HepG2 (cell line): ENCODE data around the gene INHBE. TPM values are rescaled to one million over a fixed set of nuclear protein-coding genes. Genes with fewer than 3 reads are reported as not detected.
A peak's percentile ranks its signal among the peaks of the same experiment; 100 is the strongest.

Source experiments
- ATAC-seq: fragments of 200-7000 bp; cut with Tn5 transposase; 3 replicates; pipeline ENCODE4 v1.9.1; 2020; ENCODE audit warnings: mild to moderate bottlenecking, moderate library complexity
- BruUV-seq: library from RNA; stranded (reverse); fragments of 400-500 nt; replicated peaks from 2 replicates; lab custom pipeline; 2021; lab: Mats Ljungman, UMichigan
- CTCF ChIA-PET: fragments of 300-600 bp; formaldehyde crosslinking; extraction: SDS; loops from one replicate; lab custom pipeline; 2021; ENCODE audit warnings: low total read pairs, inconsistent platforms, low intra/inter-chr PET ratio; lab: Yijun Ruan, JAX
- POLR2A ChIA-PET: fragments of 350-600 bp; sonication (Branson Sonifier 250); formaldehyde crosslinking; loops from one replicate; lab custom pipeline; 2020; ENCODE audit warnings: antibody characterized with exemption, inconsistent platforms; lab: Yijun Ruan, JAX
- DNase-seq: peaks from one replicate; pipeline ENCODE4 v3.0.0-alpha.2; 2015; ENCODE audit warnings: low spot score
- FAIRE-seq: peaks from 3 replicates; lab custom pipeline; 2011; peaks lifted over from hg19 to GRCh38; lab: Jason Lieb, UNC
- H2AFZ ChIP-seq: one replicate; pipeline ENCODE4 v1.6.1; 2011; ENCODE audit warnings: low read length, inconsistent platforms
- H3K27ac ChIP-seq: fragments of 300-600 bp; 3 replicates; pipeline ENCODE4 v1.8.0; 2011; ENCODE audit warnings: mixed run types, mild to moderate bottlenecking, mixed read lengths, low read length, inconsistent platforms; ENCODE audit not compliant: insufficient read depth; ENCODE audit errors: extremely low read length
- H3K27me3 ChIP-seq, 2 experiments: fragments of 200-600 bp in 1 of 2; 2 replicates in 1 of 2; 3 replicates in 1 of 2; pipeline versions ENCODE4 v1.6.0 to v1.8.0; 2011; ENCODE audit warnings: low read length in 2 of 2, mild to moderate bottlenecking in 2 of 2, moderate library complexity in 2 of 2, inconsistent platforms in 1 of 2; ENCODE audit not compliant: insufficient read depth in 2 of 2, control insufficient read depth in 1 of 2
- H3K36me3 ChIP-seq, 2 experiments: fragments of 200-600 bp in 1 of 2; replicated peaks in 1 of 2; 2 replicates in 1 of 2; 3 replicates in 1 of 2; pipeline versions ENCODE4 v1.5.1 to v1.8.0; 2011; ENCODE audit warnings: low read length in 2 of 2, inconsistent platforms in 1 of 2; ENCODE audit not compliant: insufficient read depth in 2 of 2, control insufficient read depth in 1 of 2
- H3K4me1 ChIP-seq: 2 replicates; pipeline ENCODE4 v1.5.1; 2012; ENCODE audit warnings: low read length, inconsistent platforms; ENCODE audit not compliant: insufficient read depth
- H3K4me2 ChIP-seq: 2 replicates; pipeline ENCODE4 v1.6.0; 2011; ENCODE audit warnings: low read depth, low read length, inconsistent platforms
- H3K4me3 ChIP-seq, 3 experiments: fragments of 200-600 bp in 1 of 3; sonication (generic), shearing (Covaris generic) in 1 of 3; replicated peaks in 1 of 3; 2 replicates each; pipeline ENCODE4 v1.5.1; 2011 to 2016; ENCODE audit warnings: low read length in 3 of 3, inconsistent platforms in 2 of 3, low read depth in 2 of 3, mild to moderate bottlenecking in 2 of 3, control low read depth in 1 of 3, mixed read lengths in 1 of 3; ENCODE audit not compliant: insufficient read depth in 1 of 3
- H3K79me2 ChIP-seq: one replicate; pipeline ENCODE4 v1.6.1; 2011; ENCODE audit warnings: low read length, inconsistent platforms; ENCODE audit not compliant: insufficient read depth
- H3K9ac ChIP-seq: 2 replicates; pipeline ENCODE4 v1.6.0; 2011; ENCODE audit warnings: mild to moderate bottlenecking, low read depth, low read length, inconsistent platforms; ENCODE audit not compliant: insufficient read depth
- H3K9me3 ChIP-seq: 2 replicates; pipeline ENCODE4 v1.5.1; 2012; ENCODE audit warnings: mild to moderate bottlenecking, low read length
- H4K20me1 ChIP-seq: 2 replicates; pipeline ENCODE4 v1.6.0; 2011; ENCODE audit warnings: inconsistent platforms, mild to moderate bottlenecking, low read length, moderate library complexity; ENCODE audit not compliant: insufficient read depth
- AKAP8 ChIP-seq: sonication (generic); formaldehyde crosslinking; IDR thresholded peaks from 2 replicates; pipeline ENCODE4 v1.5.1; 2020; ENCODE audit warnings: mild to moderate bottlenecking, missing genetic modification reagents
- CREB1 ChIP-seq, 2 experiments: fragments of 450-650 bp in 1 of 2; IDR thresholded peaks; 2 replicates each; pipeline ENCODE4 v1.6.1; 2016 to 2017; ENCODE audit warnings: control low read depth in 1 of 2, mild to moderate bottlenecking in 1 of 2, missing compliant biosample characterization in 1 of 2, missing genetic modification characterization in 1 of 2
- ERF ChIP-seq: IDR thresholded peaks from 2 replicates; pipeline ENCODE4 v1.6.1; 2018; ENCODE audit warnings: missing biosample characterization, missing genetic modification reagents
- FOSL2 ChIP-seq: sonication (generic); formaldehyde crosslinking; IDR thresholded peaks from 2 replicates; pipeline ENCODE4 v1.4.0; 2020; ENCODE audit warnings: missing genetic modification reagents
- FOXC1 ChIP-seq: sonication (generic); formaldehyde crosslinking; IDR thresholded peaks from 2 replicates; pipeline ENCODE4 v1.8.0; 2022; ENCODE audit warnings: mild to moderate bottlenecking, missing genetic modification reagents, borderline replicate concordance
- RBAK ChIP-seq: sonication (generic); formaldehyde crosslinking; IDR thresholded peaks from 2 replicates; pipeline ENCODE4 v1.5.1; 2020; ENCODE audit warnings: mild to moderate bottlenecking, missing genetic modification reagents
- RXRB ChIP-seq: IDR thresholded peaks from 2 replicates; pipeline ENCODE4 v1.6.1; 2016; ENCODE audit warnings: borderline replicate concordance, missing genetic modification reagents, missing compliant biosample characterization
- XRCC5 ChIP-seq: fragments of 200-400 bp; formaldehyde crosslinking; optimal IDR thresholded peaks from 2 replicates; pipeline ENCODE3; 2017; ENCODE audit warnings: mild to moderate bottlenecking, low read length
- ZKSCAN5 ChIP-seq: sonication (generic); formaldehyde crosslinking; IDR thresholded peaks from 2 replicates; pipeline ENCODE4 v1.5.1; 2020; ENCODE audit warnings: mild to moderate bottlenecking, missing genetic modification reagents
- ZNF878 ChIP-seq: sonication (generic); formaldehyde crosslinking; IDR thresholded peaks from 2 replicates; pipeline ENCODE4 v1.8.1; 2023; ENCODE audit warnings: mild to moderate bottlenecking, missing genetic modification reagents, moderate library complexity
- WGBS: methylation state at CpG from one replicate; pipeline ENCODE4 v1.1.6; 2017; ENCODE audit warnings: low lambda C conversion rate; 5-methylcytosine and 5-hydroxymethylcytosine counted together
- in situ Hi-C: cut with HindIII; loops from 2 replicates; pipeline ENCODE4 v1.10.0; 2017; ENCODE audit warnings: low pct_unique_long_range_greater_than_20kb; ENCODE audit not compliant: extremely low pct_ligation_motif_present
- intact Hi-C: fragments of 100-400 bp; cut with micrococcal nuclease; formaldehyde crosslinking; loops from one replicate; pipeline ENCODE4 v1.10.0; 2022; ENCODE audit not compliant: unreplicated experiment
- polyA plus RNA-seq, 8 experiments: library from polyadenylated mRNA; depleted of rRNA in 3 of 8; stranded (reverse) in 7 of 8; unstranded in 1 of 8; fragments of >200 nt; fragmentation: Illumina TruSeq in 4 of 8; extraction: Trizol in 4 of 8; gene quantifications; 2 replicates each; pipeline versions ENCODE4 v1.2.1 to v1.2.3, GENCODE V29; 2011 to 2016; ENCODE audit warnings: low read depth in 4 of 8, missing spikeins in 1 of 8, mixed read lengths in 1 of 8; ENCODE audit not compliant: insufficient read depth in 1 of 8
- total RNA-seq, 5 experiments: library from RNA; depleted of rRNA; stranded (reverse); fragments of >200 nt; fragmentation: Illumina TruSeq; extraction: Trizol; gene quantifications; 2 replicates each; pipeline ENCODE4 v1.2.3, GENCODE V29; 2016; ENCODE audit warnings: low read depth in 1 of 5
- TF ChIP-seq, protein P1 (sequence below): sonication (generic); formaldehyde crosslinking; IDR thresholded peaks from 2 replicates; pipeline ENCODE4 v1.4.0; 2020; ENCODE audit warnings: missing genetic modification reagents, borderline replicate concordance
- TF ChIP-seq, protein P2 (sequence below): sonication (generic); formaldehyde crosslinking; IDR thresholded peaks from 2 replicates; pipeline ENCODE4 v1.4.0; 2020; ENCODE audit warnings: missing genetic modification reagents

INHBE gene
- total and polyA plus RNA-seq, 2 of the 13 experiments (the other 11 are each of a cell fraction or from before 2014, with no cell fraction given), result 17.0 to 32.0 TPM

DNA sequence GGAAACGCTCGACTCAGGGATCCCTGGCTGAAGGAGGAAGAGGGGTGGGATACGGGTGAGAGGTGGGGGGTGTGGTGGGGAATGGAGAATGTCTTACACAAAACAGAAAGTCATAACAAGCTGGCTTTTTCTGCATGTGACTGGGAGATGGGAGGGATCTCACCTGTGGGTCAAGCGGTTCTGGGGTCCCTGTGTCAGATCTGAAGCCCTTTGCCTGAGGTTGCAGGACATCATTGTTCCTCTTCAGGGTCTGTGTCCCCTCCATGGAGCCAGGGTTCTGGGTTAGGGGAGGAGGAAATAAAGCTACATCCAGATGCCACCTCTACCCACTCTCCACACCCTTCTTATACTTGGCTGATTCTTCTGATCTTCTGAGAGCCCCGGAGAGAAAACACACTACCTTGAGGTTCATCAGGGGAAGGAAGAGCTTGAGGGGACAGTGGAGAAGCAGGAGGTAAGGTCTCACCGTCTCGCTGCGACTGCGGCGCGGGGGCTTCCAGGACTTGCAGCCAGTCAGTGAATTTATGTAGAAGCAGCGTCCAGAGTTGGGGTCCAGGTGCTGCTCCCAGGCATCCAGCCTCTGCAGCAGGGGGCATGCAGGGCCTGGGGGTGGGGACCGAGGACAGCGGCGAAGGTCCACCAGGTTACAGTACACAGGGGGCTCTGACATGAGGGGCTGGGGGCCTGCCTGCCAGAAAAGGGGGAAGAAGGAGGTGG, 22.0 kb downstream of the INHBE start (continued):
- TF ChIP-seq ZNF878 (CRISPR knock-in tag) (no peak), RBAK (CRISPR knock-in tag) (no peak)

DNA sequence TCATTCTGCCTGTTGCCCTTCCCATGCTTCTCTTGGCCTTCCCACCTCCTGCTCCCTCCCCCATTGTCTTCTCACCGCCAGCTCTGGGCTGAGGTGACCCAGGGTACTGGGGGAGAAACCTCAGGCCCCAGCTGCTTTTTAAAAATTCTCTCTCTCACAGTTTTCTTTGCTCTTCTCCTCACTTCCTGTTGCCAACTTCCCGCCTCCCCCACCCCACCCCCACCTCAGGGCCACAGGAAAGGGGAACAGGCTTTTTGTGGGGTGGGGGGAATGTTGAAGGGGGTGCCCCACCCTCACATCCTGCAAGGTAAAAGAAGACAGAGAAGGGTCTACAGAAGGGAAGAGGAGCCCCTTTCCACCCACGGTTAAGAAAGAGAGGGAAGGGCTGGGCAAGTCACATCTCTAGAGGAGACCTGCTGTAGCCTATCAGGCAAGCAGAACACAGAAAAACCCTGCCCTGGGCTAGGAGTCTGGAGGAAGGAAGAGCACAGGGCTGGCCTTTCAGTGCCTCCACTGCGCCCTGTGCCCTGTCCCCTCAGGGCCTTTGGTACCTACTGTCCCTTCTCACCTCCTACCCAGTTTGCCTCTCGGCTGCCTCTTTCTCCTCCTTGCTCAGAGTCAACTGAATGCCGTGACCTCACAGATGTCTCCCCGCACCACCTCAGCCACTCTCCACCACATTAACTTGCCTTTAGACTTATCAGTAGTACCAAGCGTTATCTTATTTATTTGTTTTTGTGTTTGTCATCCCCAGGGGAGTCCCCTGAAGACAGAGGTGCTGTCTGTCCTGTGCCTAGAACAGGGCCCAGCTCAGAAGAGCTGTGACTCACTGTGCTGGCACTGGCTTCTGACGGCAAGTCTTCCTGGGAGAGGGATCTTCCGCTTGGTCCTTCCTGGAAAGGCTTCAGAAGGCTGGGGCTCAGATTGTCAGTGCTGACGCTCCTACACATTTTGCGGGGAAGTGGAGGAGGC, 22.9 kb downstream of the INHBE start:
- H3K9me3 ChIP-seq, result no peaks in the 10 kb centered on the region
- no peak for DNase-seq
- no peaks in the 10 kb centered on the region for H4K20me1 ChIP-seq
- POLR2A ChIA-PET, result interaction anchor here (1.1 kb wide), 1 partner anchor 43 kb away, joined by 4 read pairs; the partner anchor contains the start of gene DDIT3
- FAIRE-seq, result no peak
- no peaks in the 10 kb centered on the region for H3K79me2 ChIP-seq
- H3K27me3 ChIP-seq, result peaks cover 8 to 69% of the 10 kb centered on the region in 2 experiments
- CTCF ChIA-PET, result no interaction called here
- H3K27ac ChIP-seq, result no peak overlapping the region
- intact Hi-C loops (no loop called here), in situ Hi-C loops (no loop called here)
- peak overlapping the region in 2 of 3 experiments; percentile 24 to 51; a peak in 3 of 6 replicates for H3K4me3 ChIP-seq
- no peak for TF ChIP-seq FOXC1
- peak; percentile 69 for TF ChIP-seq FOSL2 (CRISPR knock-in tag)
- TF ChIP-seq RXRB (CRISPR knock-in tag), result no peak
- no peak for TF ChIP-seq AKAP8 (CRISPR knock-in tag)
- no peak for TF ChIP-seq ERF (CRISPR knock-in tag)
- TF ChIP-seq, protein P1, sequence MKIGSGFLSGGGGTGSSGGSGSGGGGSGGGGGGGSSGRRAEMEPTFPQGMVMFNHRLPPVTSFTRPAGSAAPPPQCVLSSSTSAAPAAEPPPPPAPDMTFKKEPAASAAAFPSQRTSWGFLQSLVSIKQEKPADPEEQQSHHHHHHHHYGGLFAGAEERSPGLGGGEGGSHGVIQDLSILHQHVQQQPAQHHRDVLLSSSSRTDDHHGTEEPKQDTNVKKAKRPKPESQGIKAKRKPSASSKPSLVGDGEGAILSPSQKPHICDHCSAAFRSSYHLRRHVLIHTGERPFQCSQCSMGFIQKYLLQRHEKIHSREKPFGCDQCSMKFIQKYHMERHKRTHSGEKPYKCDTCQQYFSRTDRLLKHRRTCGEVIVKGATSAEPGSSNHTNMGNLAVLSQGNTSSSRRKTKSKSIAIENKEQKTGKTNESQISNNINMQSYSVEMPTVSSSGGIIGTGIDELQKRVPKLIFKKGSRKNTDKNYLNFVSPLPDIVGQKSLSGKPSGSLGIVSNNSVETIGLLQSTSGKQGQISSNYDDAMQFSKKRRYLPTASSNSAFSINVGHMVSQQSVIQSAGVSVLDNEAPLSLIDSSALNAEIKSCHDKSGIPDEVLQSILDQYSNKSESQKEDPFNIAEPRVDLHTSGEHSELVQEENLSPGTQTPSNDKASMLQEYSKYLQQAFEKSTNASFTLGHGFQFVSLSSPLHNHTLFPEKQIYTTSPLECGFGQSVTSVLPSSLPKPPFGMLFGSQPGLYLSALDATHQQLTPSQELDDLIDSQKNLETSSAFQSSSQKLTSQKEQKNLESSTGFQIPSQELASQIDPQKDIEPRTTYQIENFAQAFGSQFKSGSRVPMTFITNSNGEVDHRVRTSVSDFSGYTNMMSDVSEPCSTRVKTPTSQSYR (CRISPR knock-in tag), result 0 out of 2 replicates have a peak, but pooled peaks have one; percentile 18
- TF ChIP-seq CREB1 (IDR thresholded peaks at IDR 0.05), result peak; percentile 30; the same call in 1 of the 2 replicates
- TF ChIP-seq CREB1 (CRISPR knock-in tag; IDR thresholded peaks at IDR 0.05), result no peak
- TF ChIP-seq, protein P2, sequence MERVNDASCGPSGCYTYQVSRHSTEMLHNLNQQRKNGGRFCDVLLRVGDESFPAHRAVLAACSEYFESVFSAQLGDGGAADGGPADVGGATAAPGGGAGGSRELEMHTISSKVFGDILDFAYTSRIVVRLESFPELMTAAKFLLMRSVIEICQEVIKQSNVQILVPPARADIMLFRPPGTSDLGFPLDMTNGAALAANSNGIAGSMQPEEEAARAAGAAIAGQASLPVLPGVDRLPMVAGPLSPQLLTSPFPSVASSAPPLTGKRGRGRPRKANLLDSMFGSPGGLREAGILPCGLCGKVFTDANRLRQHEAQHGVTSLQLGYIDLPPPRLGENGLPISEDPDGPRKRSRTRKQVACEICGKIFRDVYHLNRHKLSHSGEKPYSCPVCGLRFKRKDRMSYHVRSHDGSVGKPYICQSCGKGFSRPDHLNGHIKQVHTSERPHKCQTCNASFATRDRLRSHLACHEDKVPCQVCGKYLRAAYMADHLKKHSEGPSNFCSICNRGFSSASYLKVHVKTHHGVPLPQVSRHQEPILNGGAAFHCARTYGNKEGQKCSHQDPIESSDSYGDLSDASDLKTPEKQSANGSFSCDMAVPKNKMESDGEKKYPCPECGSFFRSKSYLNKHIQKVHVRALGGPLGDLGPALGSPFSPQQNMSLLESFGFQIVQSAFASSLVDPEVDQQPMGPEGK (CRISPR knock-in tag), result 0 out of 2 replicates have a peak, but pooled peaks have one; percentile 42
- TF ChIP-seq ZKSCAN5 (CRISPR knock-in tag), result peak; percentile 68; the same call in 1 of the 2 replicates
- peak; percentile 56 for TF ChIP-seq XRCC5
- BruUV-seq, result no TSS peak
- peaks cover 35% of the 10 kb centered on the region for H3K4me1 ChIP-seq
- no peak overlapping the region for H3K9ac ChIP-seq
- ATAC-seq, result peak; percentile 43
- H3K4me2 ChIP-seq, result peak overlapping the region; percentile 73
- no peak overlapping the region for H2AFZ ChIP-seq
- 13% methylated on average over 12 of the region's 12 CpGs for WGBS
- no peaks in the 10 kb centered on the region for H3K36me3 ChIP-seq
